ENCODE data around the gene KCTD17.

The KCTD17 gene

DNA sequence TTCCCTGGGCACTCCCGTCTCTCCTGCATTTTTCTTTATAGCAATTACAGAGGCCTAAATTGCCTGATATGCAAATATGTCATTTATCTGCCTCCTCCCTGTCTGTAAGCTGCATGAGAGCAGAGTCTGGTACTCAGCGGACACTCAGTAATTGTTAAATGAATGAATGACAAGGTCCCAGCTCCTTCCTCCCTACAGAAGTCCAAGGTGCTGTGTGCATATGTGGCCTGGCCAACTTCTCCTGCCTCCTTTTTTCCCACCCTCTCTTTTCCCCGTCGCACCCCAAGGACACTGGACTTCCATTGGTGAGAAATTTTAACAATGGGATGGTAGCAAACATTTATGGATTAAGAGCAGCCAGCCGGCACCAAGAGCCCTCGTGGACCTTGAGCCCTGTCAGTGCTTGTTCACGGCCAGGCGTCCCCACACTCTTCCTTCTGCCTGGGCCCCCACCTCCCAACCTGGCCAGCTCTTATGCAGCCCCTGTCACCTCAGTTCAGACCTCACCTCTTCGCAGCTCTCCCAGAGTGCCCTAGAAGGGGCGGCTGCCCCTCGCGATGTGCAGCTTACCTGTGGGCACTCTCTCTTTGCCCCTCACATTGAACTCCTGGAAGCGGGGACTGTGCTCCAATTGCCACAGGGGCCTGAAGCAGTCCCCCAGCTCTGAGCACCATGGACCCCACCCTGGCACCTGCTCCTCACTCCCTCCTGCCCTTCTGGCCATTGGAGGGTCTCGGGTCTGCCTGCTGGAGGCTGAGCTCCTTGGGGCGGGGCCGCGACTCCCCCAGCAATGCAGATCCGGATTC, 56.5 kb downstream of the KCTD17 start:
- DNase-seq, result no peak

DNA sequence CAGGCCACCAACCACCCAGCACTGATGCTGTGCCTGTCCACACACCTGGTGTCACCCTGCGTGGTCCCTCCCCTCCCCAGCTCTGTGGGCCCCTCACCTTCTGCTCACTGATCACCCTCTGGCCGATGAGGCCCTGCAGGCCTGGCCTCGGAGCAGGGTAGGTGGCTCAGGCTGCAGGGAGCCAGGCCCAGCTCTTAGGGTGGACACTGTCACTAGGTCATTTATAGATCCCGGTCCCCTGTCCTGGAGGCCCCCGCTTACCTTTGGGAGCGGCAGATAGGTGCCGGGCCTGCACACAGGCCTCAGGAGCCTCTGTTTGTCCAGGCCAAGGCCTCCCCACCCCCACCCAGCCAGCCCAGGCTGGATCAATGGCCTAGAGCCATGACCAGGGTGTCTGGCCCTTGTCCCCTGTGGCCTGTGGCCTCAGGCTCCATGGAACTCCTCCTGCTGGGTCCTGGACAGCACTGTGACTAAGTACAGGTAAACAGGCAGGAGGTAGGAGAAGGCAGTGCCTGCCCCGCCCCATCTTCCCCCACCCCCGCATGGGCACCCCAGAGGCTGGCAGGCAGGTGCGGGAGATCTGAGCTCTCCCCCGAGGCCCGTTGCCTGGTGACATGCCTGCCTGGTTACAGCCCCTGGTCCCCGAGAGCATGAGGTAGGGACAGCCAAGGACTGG, 57.8 kb downstream of the KCTD17 start, which contains the start of gene TMPRSS6:
Gene TMPRSS6 (minus strand): TSS at position 472 of the 676 bp plus-strand sequence. CDS start 6,296 bp downstream, outside the sequence.
- no peak for DNase-seq

GRCh38 chr22:37111156-37111717, 59.7 kb downstream of the KCTD17 start:
- DNase-seq, result no peak

GRCh38 chr22:37112084-37112728, 60.7 kb downstream of the KCTD17 start:
- no peak for DNase-seq
